ENCODE data around the gene CAB39L. TPM values are rescaled to one million over a fixed set of nuclear protein-coding genes. Genes with fewer than 3 reads are reported as not detected.
"Not testable (repeated sequence)": the region's sequence is repeated elsewhere in the genome, so short reads cannot be mapped to it uniquely, and the experiment has no call there.

Gene CAB39L
- polyA plus RNA-seq, 1 donor, result 3.7 TPM

- DNase-seq, result no peak
These were observed 100.1 kb downstream of the CAB39L start for GRCh38 chr13:49343731-49344130.

GRCh38 chr13:49343255-49343654 lies 100.6 kb downstream of the CAB39L start:
- no peak for DNase-seq

GRCh38 chr13:49342454-49342853 lies 101.4 kb downstream of the CAB39L start:
- no peak for DNase-seq

GRCh38 chr13:49341941-49342340 lies 101.9 kb downstream of the CAB39L start:
- no peak for DNase-seq

GRCh38 chr13:49341517-49341916 lies 102.3 kb downstream of the CAB39L start:
- no peak for DNase-seq

- no peak for DNase-seq
These were observed 103.7 kb downstream of the CAB39L start for GRCh38 chr13:49340161-49340560.

GRCh38 chr13:49336655-49337054 lies 107.2 kb downstream of the CAB39L start:
- DNase-seq, result no peak

- DNase-seq, result no peak
These were observed 113.4 kb downstream of the CAB39L start for GRCh38 chr13:49330546-49330864.

GRCh38 chr13:49329831-49330545 lies 113.9 kb downstream of the CAB39L start:
- no peak for DNase-seq

GRCh38 chr13:49327145-49327544 lies 116.7 kb downstream of the CAB39L start:
- not testable (repeated sequence) for DNase-seq

- no peak for DNase-seq
These were observed 117.5 kb downstream of the CAB39L start for GRCh38 chr13:49326222-49326917.

- DNase-seq, result no peak
These were observed 120.5 kb downstream of the CAB39L start for GRCh38 chr13:49323344-49323743.

- DNase-seq, result no peak
These were observed 121.2 kb downstream of the CAB39L start for GRCh38 chr13:49322702-49323101.

GRCh38 chr13:49320975-49321374 lies 122.9 kb downstream of the CAB39L start:
- no peak for DNase-seq

- DNase-seq, result no peak
These were observed 123.9 kb downstream of the CAB39L start for GRCh38 chr13:49319951-49320350.

GRCh38 chr13:49319551-49319950 lies 124.3 kb downstream of the CAB39L start:
- no peak for DNase-seq

- DNase-seq, result no peak
These were observed 127.9 kb downstream of the CAB39L start for GRCh38 chr13:49315756-49316482.

- DNase-seq, result no peak
These were observed 128.8 kb downstream of the CAB39L start for GRCh38 chr13:49315036-49315565.

- DNase-seq, result no peak
These were observed 129.5 kb downstream of the CAB39L start for GRCh38 chr13:49314344-49314882.

GRCh38 chr13:49311816-49312215 lies 132.0 kb downstream of the CAB39L start:
- DNase-seq, result no peak

- no peak for DNase-seq
These were observed 133.6 kb downstream of the CAB39L start for GRCh38 chr13:49310251-49310650.

- DNase-seq, result no peak
These were observed 134.9 kb downstream of the CAB39L start for GRCh38 chr13:49308921-49309408.
